Hepatocyte (in vitro differentiated cells): Measurements from ENCODE around the gene SHANK2. TPM values are rescaled to one million over a fixed set of nuclear protein-coding genes. Genes with fewer than 3 reads are reported as not detected.

Experiments used
- DNase-seq: peaks from one replicate; pipeline ENCODE4 v3.0.0-alpha.2; 2016; ENCODE audit warnings: low spot score
- H2AFZ ChIP-seq: fragments of 200-600 bp; sonication (generic); 2 replicates; pipeline ENCODE4 v1.6.0; 2016; ENCODE audit warnings: antibody characterized with exemption, mild to moderate bottlenecking
- H3K27ac ChIP-seq: fragments of 200-600 bp; sonication (generic); 2 replicates; pipeline ENCODE4 v1.5.1; 2016; ENCODE audit warnings: mild to moderate bottlenecking
- H3K27me3 ChIP-seq: fragments of 200-600 bp; sonication (generic); 2 replicates; pipeline ENCODE4 v1.6.1; 2016
- H3K36me3 ChIP-seq: fragments of 200-600 bp; sonication (generic); replicated peaks from 2 replicates; pipeline ENCODE4 v1.5.1; 2016; ENCODE audit warnings: low read depth; ENCODE audit not compliant: insufficient read depth
- H3K4me1 ChIP-seq: fragments of 200-600 bp; sonication (generic); 2 replicates; pipeline ENCODE4 v1.5.1; 2016; ENCODE audit warnings: mild to moderate bottlenecking, moderate library complexity; ENCODE audit not compliant: insufficient read depth
- H3K4me2 ChIP-seq: fragments of 200-600 bp; sonication (generic); 2 replicates; pipeline ENCODE4 v1.6.0; 2016
- H3K4me3 ChIP-seq: fragments of 200-600 bp; sonication (generic); 2 replicates; pipeline ENCODE4 v1.5.1; 2016; ENCODE audit warnings: mild to moderate bottlenecking
- H3K79me2 ChIP-seq: fragments of 200-600 bp; sonication (generic); 2 replicates; pipeline ENCODE4 v1.6.0; 2017; ENCODE audit warnings: mild to moderate bottlenecking
- H3K9me2 ChIP-seq: fragments of 200-600 bp; sonication (generic); replicated peaks from 2 replicates; pipeline ENCODE4 v1.6.0; 2017; ENCODE audit warnings: mild to moderate bottlenecking; ENCODE audit not compliant: insufficient read depth
- H3K9me3 ChIP-seq: fragments of 200-600 bp; sonication (generic); 2 replicates; pipeline ENCODE4 v1.5.1; 2016; ENCODE audit warnings: low read depth, mild to moderate bottlenecking
- H4K20me1 ChIP-seq: fragments of 200-600 bp; sonication (generic); 2 replicates; pipeline ENCODE4 v1.6.0; 2016; ENCODE audit warnings: mild to moderate bottlenecking; ENCODE audit not compliant: insufficient read depth, poor library complexity, severe bottlenecking
- CTCF ChIP-seq: fragments of 200-600 bp; sonication (generic); IDR thresholded peaks from 2 replicates; pipeline ENCODE4 v1.5.1; 2016; ENCODE audit warnings: antibody characterized with exemption, mild to moderate bottlenecking; ENCODE audit not compliant: poor library complexity
- EZH2 ChIP-seq: fragments of 200-600 bp; sonication (generic); IDR thresholded peaks from 2 replicates; pipeline ENCODE4 v1.6.1; 2016; ENCODE audit warnings: antibody characterized with exemption, mild to moderate bottlenecking, borderline replicate concordance
- EZH2phosphoT487 ChIP-seq: fragments of 200-600 bp; sonication (generic); IDR thresholded peaks from one replicate; pipeline ENCODE4 v1.6.1; 2018; ENCODE audit warnings: antibody characterized with exemption, mild to moderate bottlenecking, low read depth, moderate library complexity; ENCODE audit not compliant: unreplicated experiment, severe bottlenecking
- WGBS: methylation state at CpG from one replicate; pipeline ENCODE4 v1.1.6; 2016; ENCODE audit warnings: low lambda C conversion rate; ENCODE audit errors: missing lambda C conversion rate; 5-methylcytosine and 5-hydroxymethylcytosine counted together
- polyA plus RNA-seq: library from polyadenylated mRNA; unstranded; fragments of >200 nt; fragmentation: Nextera tagmentation; extraction: Ambion mirVana; gene quantifications from 2 replicates; pipeline ENCODE4 v1.2.1, GENCODE V29; 2016
- total RNA-seq: library from RNA; depleted of rRNA; stranded (reverse); fragments of >200 nt; gene quantifications from 2 replicates; pipeline ENCODE4 v1.2.3, GENCODE V29; 2014

The SHANK2 gene
- total and polyA plus RNA-seq, 2 experiments from 2014 or later, result 17.3 to 20.7 TPM

- Histone ChIP-seq H3K4me3 (no peak overlapping the region), H3K4me1 (peaks cover 18% of the 10 kb centered on the region), H2AFZ (no peak overlapping the region), H3K36me3 (no peaks in the 10 kb centered on the region), H3K27ac (no peak overlapping the region), H3K9me3 (no peaks in the 10 kb centered on the region), H4K20me1 (peaks cover 3% of the 10 kb centered on the region), H3K4me2 (no peak overlapping the region), H3K79me2 (peaks cover 17% of the 10 kb centered on the region), H3K27me3 (no peaks in the 10 kb centered on the region), H3K9me2 (no peaks in the 10 kb centered on the region)
- no peak for TF ChIP-seq CTCF
- no peak for DNase-seq
- WGBS, result 94% methylated on average over 9 of the region's 9 CpGs
Measured at GRCh38 chr11:71208011-71208774, 44.2 kb downstream of the SHANK2 start.

GRCh38 chr11:71207563-71207962 lies 44.8 kb downstream of the SHANK2 start:
- no peak overlapping the region for H3K4me3 ChIP-seq
- no peak overlapping the region for H3K27ac ChIP-seq
- no peaks in the 10 kb centered on the region for H3K9me3 ChIP-seq
- H3K4me1 ChIP-seq, result peaks cover 12% of the 10 kb centered on the region
- no peak for DNase-seq
- H3K27me3 ChIP-seq, result no peaks in the 10 kb centered on the region
- peaks cover 17% of the 10 kb centered on the region for H3K79me2 ChIP-seq
- TF ChIP-seq EZH2 (no peak), EZH2phosphoT487 (no peak), CTCF (no peak)
- no peak overlapping the region for H2AFZ ChIP-seq
- H3K4me2 ChIP-seq, result no peak overlapping the region
- 80% methylated on average over 7 of the region's 7 CpGs for whole genome bisulfite sequencing
- no peaks in the 10 kb centered on the region for H3K36me3 ChIP-seq
- H4K20me1 ChIP-seq, result peaks cover 3% of the 10 kb centered on the region
- no peaks in the 10 kb centered on the region for H3K9me2 ChIP-seq

- Histone ChIP-seq H3K27ac (peak overlapping the region; percentile 3), H3K4me2 (peak overlapping the region; percentile 68), H3K36me3 (no peaks in the 10 kb centered on the region), H4K20me1 (peaks cover 3% of the 10 kb centered on the region), H3K4me3 (no peak overlapping the region), H3K4me1 (peaks cover 12% of the 10 kb centered on the region), H2AFZ (no peak overlapping the region), H3K79me2 (peaks cover 19% of the 10 kb centered on the region), H3K27me3 (no peaks in the 10 kb centered on the region), H3K9me2 (no peaks in the 10 kb centered on the region), H3K9me3 (no peaks in the 10 kb centered on the region)
- 15% methylated on average over 17 of the region's 17 CpGs for WGBS
- TF ChIP-seq EZH2 (no peak), EZH2phosphoT487 (no peak), CTCF (no peak)
- peak; percentile 67 for DNase-seq
Measured at GRCh38 chr11:71206186-71206585, 46.2 kb downstream of the SHANK2 start.
